ENCODE results near the gene NOL12.

- no peak for TF ChIP-seq CTCF (IDR thresholded peaks at IDR 0.05; ENCODE audit: borderline replicate concordance, extremely low read depth, low read length, poor library complexity, severe bottlenecking)
- no peak for TF ChIP-seq EZH2 (IDR thresholded peaks at IDR 0.05; ENCODE audit: borderline replicate concordance, low read depth, low read length, severe bottlenecking)
Measured at GRCh38 chr22:37664249-37665101, 21.7 kb upstream of the NOL12 start.

Data from DND-41 (cell line).